Activated CD8-positive, alpha-beta T cell treated with anti-CD3 and anti-CD28 coated beads for 36 hours (primary cell): ENCODE measurements around the gene ETNK2. TPM values are rescaled to one million over a fixed set of nuclear protein-coding genes. Genes with fewer than 3 reads are reported as not detected.

Source experiments
- ATAC-seq: fragments of 200-7000 bp; cut with Tn5 transposase; one replicate; pipeline ENCODE4 v1.10.0; 2021; ENCODE audit warnings: mild to moderate bottlenecking, moderate library complexity
- CTCF ChIA-PET: fragments of 350-600 bp; sonication (Branson Sonifier 250); formaldehyde crosslinking; loops from one replicate; lab custom pipeline; 2021; ENCODE audit warnings: antibody characterized with exemption; lab: Charles Lee
- POLR2A ChIA-PET: fragments of 350-600 bp; sonication (Branson Sonifier 250); formaldehyde crosslinking; loops from one replicate; lab custom pipeline; 2021; ENCODE audit warnings: antibody characterized with exemption; lab: Charles Lee
- DNase-seq: peaks from one replicate; pipeline ENCODE4 v3.0.0-alpha.2; 2020
- H3K27ac Mint-ChIP-seq: one replicate; pipeline ENCODE4 v1.8.0; 2021; ENCODE audit warnings: mild to moderate bottlenecking, mixed read lengths
- H3K27me3 Mint-ChIP-seq: one replicate; pipeline ENCODE4 v1.8.0; 2021; ENCODE audit warnings: mixed read lengths
- H3K36me3 Mint-ChIP-seq: one replicate; pipeline ENCODE4 v1.8.0; 2021; ENCODE audit warnings: low read depth, mixed read lengths
- H3K4me1 Mint-ChIP-seq: one replicate; pipeline ENCODE4 v1.8.0; 2021; ENCODE audit warnings: low read depth, mixed read lengths
- H3K4me3 Mint-ChIP-seq: one replicate; pipeline ENCODE4 v1.8.0; 2021; ENCODE audit warnings: mild to moderate bottlenecking, moderate library complexity, mixed read lengths
- H3K9me3 Mint-ChIP-seq: one replicate; pipeline ENCODE4 v1.8.0; 2021; ENCODE audit warnings: mixed read lengths
- intact Hi-C: fragments of 100-400 bp; cut with micrococcal nuclease; formaldehyde crosslinking; loops from one replicate; pipeline ENCODE4 v1.10.0; 2022
- total RNA-seq, 2 experiments: library from RNA; stranded (reverse); gene quantifications; one replicate each; pipeline ENCODE4 v1.2.3, GENCODE V29; 2021
- TF ChIP-seq, protein P1 (sequence below): fragments of 200-600 bp; IDR thresholded peaks from one replicate; pipeline ENCODE4 v1.8.0; 2022; ENCODE audit warnings: antibody characterized with exemption, mild to moderate bottlenecking

Gene ETNK2
- total RNA-seq, 2 experiments from 2014 or later = 1.3 to 1.4 TPM

DNA sequence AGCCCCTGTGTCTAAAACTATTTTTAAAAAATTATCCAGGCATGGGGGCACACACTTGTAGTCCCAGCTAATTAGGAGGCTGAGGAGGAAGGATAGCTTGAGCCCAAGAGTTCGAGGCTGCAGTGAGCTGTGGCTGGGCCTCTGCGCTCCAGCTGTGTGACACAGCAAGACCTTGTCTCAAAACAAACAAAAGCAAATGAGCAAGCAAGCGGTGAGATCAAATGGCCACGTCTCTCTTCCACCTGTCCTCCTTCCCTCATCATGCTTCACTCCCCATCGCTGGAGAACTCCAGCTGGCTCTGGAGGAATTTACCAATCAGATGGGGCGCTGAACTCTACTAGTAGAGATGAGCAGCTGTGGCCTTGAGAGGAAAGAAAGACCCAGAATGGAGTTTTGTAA is 28.3 kb upstream of the ETNK2 start:
- no peaks in the 10 kb centered on the region for H3K4me1 Mint-ChIP-seq
- no peak overlapping the region for H3K4me3 Mint-ChIP-seq
- ChIA-PET POLR2A (no interaction called here), CTCF (interaction anchor here (0.7 to 2.0 kb wide), 4 partner anchors 27 to 183 kb away, joined by 3 to 5 read pairs (median 4); no protein-coding TSS in a partner anchor)
- ATAC-seq = no peak
- no peak overlapping the region for H3K27ac Mint-ChIP-seq
- TF ChIP-seq, protein P1, sequence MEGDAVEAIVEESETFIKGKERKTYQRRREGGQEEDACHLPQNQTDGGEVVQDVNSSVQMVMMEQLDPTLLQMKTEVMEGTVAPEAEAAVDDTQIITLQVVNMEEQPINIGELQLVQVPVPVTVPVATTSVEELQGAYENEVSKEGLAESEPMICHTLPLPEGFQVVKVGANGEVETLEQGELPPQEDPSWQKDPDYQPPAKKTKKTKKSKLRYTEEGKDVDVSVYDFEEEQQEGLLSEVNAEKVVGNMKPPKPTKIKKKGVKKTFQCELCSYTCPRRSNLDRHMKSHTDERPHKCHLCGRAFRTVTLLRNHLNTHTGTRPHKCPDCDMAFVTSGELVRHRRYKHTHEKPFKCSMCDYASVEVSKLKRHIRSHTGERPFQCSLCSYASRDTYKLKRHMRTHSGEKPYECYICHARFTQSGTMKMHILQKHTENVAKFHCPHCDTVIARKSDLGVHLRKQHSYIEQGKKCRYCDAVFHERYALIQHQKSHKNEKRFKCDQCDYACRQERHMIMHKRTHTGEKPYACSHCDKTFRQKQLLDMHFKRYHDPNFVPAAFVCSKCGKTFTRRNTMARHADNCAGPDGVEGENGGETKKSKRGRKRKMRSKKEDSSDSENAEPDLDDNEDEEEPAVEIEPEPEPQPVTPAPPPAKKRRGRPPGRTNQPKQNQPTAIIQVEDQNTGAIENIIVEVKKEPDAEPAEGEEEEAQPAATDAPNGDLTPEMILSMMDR = no peak
- no peaks in the 10 kb centered on the region for H3K9me3 Mint-ChIP-seq
- intact Hi-C loops = no loop called here
- no peaks in the 10 kb centered on the region for H3K36me3 Mint-ChIP-seq
- no peaks in the 10 kb centered on the region for H3K27me3 Mint-ChIP-seq
- no peak for DNase-seq

DNA sequence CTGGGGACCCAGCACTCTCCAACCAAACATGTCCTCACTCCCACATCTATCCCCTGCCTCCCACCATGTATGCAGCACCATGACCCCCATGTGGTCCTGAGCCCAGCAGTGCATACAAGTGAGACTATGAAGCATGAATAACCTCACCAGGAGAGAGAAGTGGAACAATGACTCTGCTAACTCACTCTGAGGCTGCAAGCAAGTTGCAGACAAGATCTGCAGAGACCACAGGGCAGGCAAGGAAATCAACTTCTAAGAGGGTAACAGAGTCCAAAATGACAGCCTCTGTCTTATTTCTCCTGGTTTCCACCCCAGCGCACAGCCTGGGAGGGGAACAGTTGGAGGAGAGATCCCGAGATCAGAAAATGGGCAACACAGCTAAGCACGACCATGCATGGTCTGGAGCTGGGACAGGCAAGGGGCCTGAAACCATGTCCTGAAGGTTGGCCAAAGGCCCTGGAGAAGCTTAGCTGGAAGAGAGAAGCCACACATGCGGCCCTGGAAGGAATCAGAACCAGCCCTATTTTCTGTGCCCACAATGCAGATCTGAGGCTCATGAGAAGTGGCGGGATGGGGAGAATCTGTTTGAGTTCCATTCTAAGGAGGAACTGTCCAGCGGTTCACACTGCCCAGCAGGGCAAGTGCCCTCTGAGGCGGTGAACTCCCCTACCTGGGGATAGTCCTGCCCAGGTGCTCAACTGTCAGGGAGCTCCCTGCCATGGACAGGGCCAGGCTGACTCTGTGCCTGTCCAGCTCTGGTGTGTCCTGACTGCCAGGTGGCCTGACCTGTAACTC is 26.8 kb upstream of the ETNK2 start:
- intact Hi-C loops = no loop called here
- CTCF ChIA-PET = interaction anchor here (1.1 to 2.5 kb wide), 3 partner anchors 11 to 52 kb away, joined by 3 to 6 read pairs (median 5); no protein-coding TSS in a partner anchor
- H3K27me3 Mint-ChIP-seq = peaks cover 3% of the 10 kb centered on the region
- H3K27ac Mint-ChIP-seq = no peak overlapping the region
- no peaks in the 10 kb centered on the region for H3K4me1 Mint-ChIP-seq
- no peak for DNase-seq
- H3K36me3 Mint-ChIP-seq = no peaks in the 10 kb centered on the region
- POLR2A ChIA-PET = no interaction called here
- ATAC-seq = no peak
- no peak overlapping the region for H3K4me3 Mint-ChIP-seq
- TF ChIP-seq, protein P1 = no peak
- H3K9me3 Mint-ChIP-seq = no peaks in the 10 kb centered on the region

GRCh38 chr1:204177133-204177532 is 25.3 kb upstream of the ETNK2 start:
- ATAC-seq (no peak), DNase-seq (no peak)
- intact Hi-C loops = no loop called here
- Mint-ChIP-seq H3K4me1 (no peaks in the 10 kb centered on the region), H3K27ac (no peak overlapping the region), H3K36me3 (no peaks in the 10 kb centered on the region), H3K27me3 (peaks cover 3% of the 10 kb centered on the region), H3K9me3 (peaks cover 2% of the 10 kb centered on the region), H3K4me3 (no peak overlapping the region)
- TF ChIP-seq, protein P1 = no peak
- CTCF ChIA-PET = interaction anchor here (2.5 to 6.9 kb wide), 2 partner anchors 10 to 14 kb away, joined by 5 to 36 read pairs; no protein-coding TSS in a partner anchor
- POLR2A ChIA-PET = no interaction called here

DNA sequence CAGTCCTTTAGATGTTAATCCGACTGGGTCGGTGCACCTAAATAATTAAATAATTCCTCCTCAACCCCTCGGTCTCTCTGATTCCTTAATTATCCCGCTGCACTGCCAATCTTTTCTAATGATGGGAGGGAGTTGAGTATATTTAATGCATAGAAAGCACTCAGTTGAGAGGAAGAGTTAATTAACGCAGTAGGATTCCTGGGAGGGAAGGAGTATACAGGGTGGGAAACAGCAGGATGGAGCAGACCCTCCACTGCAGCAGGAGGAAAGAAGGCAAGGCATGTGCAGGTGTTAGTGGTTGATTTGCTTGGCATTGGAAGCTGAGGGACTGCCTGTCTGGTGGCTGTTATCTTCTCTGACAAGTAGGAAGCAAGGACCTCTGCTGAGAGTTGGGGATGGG is 24.2 kb upstream of the ETNK2 start:
- intact Hi-C loops = no loop called here
- peaks cover 3% of the 10 kb centered on the region for H3K36me3 Mint-ChIP-seq
- TF ChIP-seq, protein P1 = no peak
- DNase-seq = no peak
- peaks cover 3% of the 10 kb centered on the region for H3K27me3 Mint-ChIP-seq
- CTCF ChIA-PET = interaction anchor here (3.4 to 6.9 kb wide), 2 partner anchors 13 to 31 kb away, joined by 15 to 36 read pairs; no protein-coding TSS in a partner anchor
- peaks cover 8% of the 10 kb centered on the region for H3K9me3 Mint-ChIP-seq
- no peaks in the 10 kb centered on the region for H3K4me1 Mint-ChIP-seq
- H3K27ac Mint-ChIP-seq = no peak overlapping the region
- no peak overlapping the region for H3K4me3 Mint-ChIP-seq
- ATAC-seq = no peak
- POLR2A ChIA-PET = no interaction called here

DNA sequence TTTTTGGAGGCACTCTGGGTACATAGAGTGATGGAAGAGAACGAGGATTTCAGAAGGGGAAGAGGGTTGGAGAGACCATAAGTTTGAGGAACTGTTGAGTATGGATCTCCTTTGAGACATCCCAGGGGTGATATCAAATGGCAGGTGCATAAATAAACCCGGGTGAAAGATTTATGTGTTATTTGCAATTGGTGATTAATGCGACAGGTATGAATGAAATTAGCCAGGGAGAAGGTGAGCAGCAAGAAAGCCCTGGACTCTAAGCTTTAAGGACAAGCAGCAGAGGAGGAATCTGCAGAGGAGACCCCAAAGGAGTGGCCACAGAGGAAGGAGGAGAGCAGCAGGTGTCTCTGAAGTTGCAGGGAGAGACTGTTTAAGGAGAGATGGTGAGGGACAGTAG is 23.1 kb upstream of the ETNK2 start:
- ATAC-seq (no peak), DNase-seq (no peak)
- ChIA-PET POLR2A (no interaction called here), CTCF (interaction anchor here (1.6 to 6.9 kb wide), 3 partner anchors 12 to 32 kb away, joined by 3 to 36 read pairs (median 15); no protein-coding TSS in a partner anchor)
- TF ChIP-seq, protein P1 = no peak
- Mint-ChIP-seq H3K4me1 (no peaks in the 10 kb centered on the region), H3K27me3 (peaks cover 3% of the 10 kb centered on the region), H3K27ac (no peak overlapping the region), H3K9me3 (peaks cover 19% of the 10 kb centered on the region), H3K4me3 (no peak overlapping the region), H3K36me3 (peaks cover 3% of the 10 kb centered on the region)
- intact Hi-C loops = no loop called here
